ENCODE results near the gene TIMM10. TPM values are rescaled to one million over a fixed set of nuclear protein-coding genes. Genes with fewer than 3 reads are reported as not detected.

Gene TIMM10
- total RNA-seq, 3 donors from 2014 or later = 25.5 to 50.1 (median 49.9) TPM

GRCh38 chr11:57479911-57480310 lies 50.6 kb downstream of the TIMM10 start:
- intact Hi-C loops (cut with DNase I, micrococcal nuclease) = no loop called here
- H3K36me3 ChIP-seq (ENCODE audit: low read depth) = no peaks in the 10 kb centered on the region
- no peaks in the 10 kb centered on the region for H3K9me3 ChIP-seq
- ATAC-seq (no peak), DNase-seq (no peak)
- TF ChIP-seq, protein P1, sequence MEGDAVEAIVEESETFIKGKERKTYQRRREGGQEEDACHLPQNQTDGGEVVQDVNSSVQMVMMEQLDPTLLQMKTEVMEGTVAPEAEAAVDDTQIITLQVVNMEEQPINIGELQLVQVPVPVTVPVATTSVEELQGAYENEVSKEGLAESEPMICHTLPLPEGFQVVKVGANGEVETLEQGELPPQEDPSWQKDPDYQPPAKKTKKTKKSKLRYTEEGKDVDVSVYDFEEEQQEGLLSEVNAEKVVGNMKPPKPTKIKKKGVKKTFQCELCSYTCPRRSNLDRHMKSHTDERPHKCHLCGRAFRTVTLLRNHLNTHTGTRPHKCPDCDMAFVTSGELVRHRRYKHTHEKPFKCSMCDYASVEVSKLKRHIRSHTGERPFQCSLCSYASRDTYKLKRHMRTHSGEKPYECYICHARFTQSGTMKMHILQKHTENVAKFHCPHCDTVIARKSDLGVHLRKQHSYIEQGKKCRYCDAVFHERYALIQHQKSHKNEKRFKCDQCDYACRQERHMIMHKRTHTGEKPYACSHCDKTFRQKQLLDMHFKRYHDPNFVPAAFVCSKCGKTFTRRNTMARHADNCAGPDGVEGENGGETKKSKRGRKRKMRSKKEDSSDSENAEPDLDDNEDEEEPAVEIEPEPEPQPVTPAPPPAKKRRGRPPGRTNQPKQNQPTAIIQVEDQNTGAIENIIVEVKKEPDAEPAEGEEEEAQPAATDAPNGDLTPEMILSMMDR (IDR thresholded peaks at IDR 0.05) = no peak
- H3K4me1 ChIP-seq (ENCODE audit: low read depth) = peaks cover 32% of the 10 kb centered on the region
- no peak overlapping the region for H3K4me3 ChIP-seq

- Histone ChIP-seq H3K4me3 (no peak overlapping the region), H3K4me1 (ENCODE audit: low read depth) (peaks cover 32% of the 10 kb centered on the region), H3K36me3 (ENCODE audit: low read depth) (no peaks in the 10 kb centered on the region), H3K9me3 (no peaks in the 10 kb centered on the region)
- intact Hi-C loops (cut with DNase I, micrococcal nuclease) = no loop called here
- no peak for ATAC-seq
- DNase-seq = no peak
- TF ChIP-seq, protein P1 (IDR thresholded peaks at IDR 0.05) = no peak
Observed at GRCh38 chr11:57479021-57479663, 51.4 kb downstream of the TIMM10 start.

Other genes starting within 250 kb of the TIMM10 start
- 100 to 1,000 TPM in 1 of 3 donors, 10 to 100 TPM in 2; 90.0 to 149 (median 94.3) TPM for gene TNKS1BP1, start 205.8 kb downstream of the TIMM10 start, total RNA-seq
- gene SSRP1, start 194.9 kb downstream of the TIMM10 start, total RNA-seq = 10 to 100 TPM; 59.5 to 79.3 (median 65.8) TPM
- not detected for gene P2RX3, start 192.4 kb downstream of the TIMM10 start, total RNA-seq
- gene PRG3, start 149.6 kb downstream of the TIMM10 start, total RNA-seq = not detected
- under 1 TPM in 1 of 3 donors, not detected in 2; 0.24 TPM for gene PRG2, start 140.1 kb downstream of the TIMM10 start, total RNA-seq
- gene SLC43A3, start 103.6 kb downstream of the TIMM10 start, total RNA-seq = 10 to 100 TPM in 2 of 3 donors, 1 to 10 TPM in 1; 6.3 to 24.4 (median 16.9) TPM
- gene RTN4RL2, start 70.2 kb downstream of the TIMM10 start, total RNA-seq = under 1 TPM; 0.38 to 0.73 (median 0.48) TPM
- 10 to 100 TPM in 1 of 3 donors, 1 to 10 TPM in 2; 8.3 to 22.6 (median 9.9) TPM for gene SLC43A1, start 15.1 kb downstream of the TIMM10 start, total RNA-seq
- not detected for gene SMTNL1, start 6.8 kb upstream of the TIMM10 start, total RNA-seq
- 10 to 100 TPM; 26.1 to 57.3 (median 53.9) TPM for gene UBE2L6, start 36.9 kb upstream of the TIMM10 start, total RNA-seq
- gene SERPING1, start 66.9 kb upstream of the TIMM10 start, total RNA-seq = 100 to 1,000 TPM in 2 of 3 donors, 10 to 100 TPM in 1; 31.0 to 224 (median 112) TPM
- 1 to 10 TPM in 1 of 3 donors, under 1 TPM in 2; 0.39 to 2.4 (median 0.58) TPM for gene YPEL4, start 119.2 kb upstream of the TIMM10 start, total RNA-seq
- 10 to 100 TPM; 10.0 to 13.1 (median 10.9) TPM for gene CLP1, start 127.0 kb upstream of the TIMM10 start, total RNA-seq
- gene ZDHHC5, start 137.4 kb upstream of the TIMM10 start, total RNA-seq = 10 to 100 TPM; 75.5 to 83.0 (median 81.6) TPM
- gene MED19, start 181.5 kb upstream of the TIMM10 start, total RNA-seq = 10 to 100 TPM; 10.7 to 14.6 (median 12.5) TPM
- gene TMX2, start 181.8 kb upstream of the TIMM10 start, total RNA-seq = 100 to 1,000 TPM in 2 of 3 donors, 10 to 100 TPM in 1; 83.6 to 119 (median 113) TPM
- gene SELENOH, start 210.7 kb upstream of the TIMM10 start, total RNA-seq = 10 to 100 TPM; 68.3 to 84.0 (median 79.2) TPM
- not detected for gene BTBD18, start 221.1 kb upstream of the TIMM10 start, total RNA-seq
- gene CTNND1, start 231.0 kb upstream of the TIMM10 start, total RNA-seq = 100 to 1,000 TPM; 311 to 545 (median 448) TPM